ENCODE data around the gene RNU2-63P. TPM values are rescaled to one million over a fixed set of nuclear protein-coding genes. Genes with fewer than 3 reads are reported as not detected.
"Not testable (repeated sequence)": the region's sequence is repeated elsewhere in the genome, so short reads cannot be mapped to it uniquely, and the experiment has no call there.

Gene RNU2-63P
- total RNA-seq, 1 donor from 2014 or later, result not detected

DNA sequence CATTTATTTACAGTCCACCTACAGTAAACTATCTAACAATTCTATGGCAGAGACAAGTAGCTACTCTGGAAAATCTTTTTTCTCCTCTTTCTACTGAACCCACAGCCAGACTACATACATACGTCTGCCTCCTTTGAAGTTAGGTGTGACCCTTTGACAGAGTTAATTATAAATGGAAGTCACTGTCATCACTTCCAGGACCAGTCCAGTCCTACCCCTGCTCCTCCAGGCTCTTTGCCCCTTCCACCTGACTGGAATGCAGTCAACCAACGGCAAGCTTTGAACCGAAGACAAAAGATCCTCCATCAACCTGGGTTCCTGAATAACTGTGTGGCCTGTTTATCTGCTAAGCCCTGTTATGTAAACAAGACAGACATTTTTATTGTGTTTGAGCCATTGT, 35.2 kb downstream of the RNU2-63P start:
- DNase-seq, result not testable (repeated sequence)

DNA sequence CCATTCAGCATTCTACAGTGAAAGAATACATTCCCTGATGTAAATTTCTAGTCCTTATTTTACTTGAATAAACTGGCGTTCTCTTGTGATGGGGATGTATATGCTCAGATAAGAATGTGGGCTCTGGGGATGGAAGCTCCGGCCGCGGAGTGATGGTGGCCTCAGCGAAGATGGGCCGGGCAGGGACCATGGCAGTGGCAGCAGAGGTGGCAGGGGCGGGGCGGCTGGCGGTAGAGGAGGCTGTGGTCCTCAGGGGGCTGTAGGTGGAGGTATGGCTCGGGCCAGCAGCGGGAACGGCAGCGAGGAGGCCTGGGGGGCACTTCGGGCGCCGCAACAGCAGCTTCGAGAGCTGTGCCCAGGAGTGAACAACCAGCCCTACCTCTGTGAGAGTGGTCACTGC, 44.0 kb downstream of the RNU2-63P start:
- not testable (repeated sequence) for DNase-seq

Small RNA genes within 50 kb of the gene (small RNA-seq; reads per million reads assigned to genes)
- 5.0 reads per million, percentile 92 among the genes with 10 or more reads in this experiment for gene RNU2-63P (ENCODE audit: low replicate concordance)

Other genes with a start within 250 kb of the RNU2-63P start
- 3.7 TPM for gene RGPD2, start 190.8 kb downstream of the RNU2-63P start, total RNA-seq
- 25.3 TPM for gene KRCC1, start 39.2 kb upstream of the RNU2-63P start, total RNA-seq
- 308 TPM for gene SMYD1, start 51.3 kb upstream of the RNU2-63P start, total RNA-seq
- not detected for gene FABP1, start 111.5 kb upstream of the RNU2-63P start, total RNA-seq
- gene THNSL2, start 153.8 kb upstream of the RNU2-63P start, total RNA-seq, result 24.0 TPM

Data from tongue (tissue), 3 donors.